Fibroblast of the aortic adventitia (primary cell): ENCODE measurements around the gene TAS2R31. TPM values are rescaled to one million over a fixed set of nuclear protein-coding genes. Genes with fewer than 3 reads are reported as not detected.

Source experiments
- total RNA-seq: library from RNA; depleted of rRNA; stranded (reverse); fragments of >200 nt; gene quantifications from 2 replicates; pipeline ENCODE4 v1.2.3, GENCODE V29; 2012; ENCODE audit warnings: low replicate concordance

TAS2R31 gene
- total RNA-seq, 1 donor: 6.2 TPM

Other genes with a start within 250 kb of the TAS2R31 start
- 0.18 TPM in 1 of 2 replicates, not detected in the other for gene TAS2R7, start 228.8 kb downstream of the TAS2R31 start, total RNA-seq
- 0.45 TPM in 1 of 2 replicates, not detected in the other for gene TAS2R8, start 224.1 kb downstream of the TAS2R31 start, total RNA-seq
- gene TAS2R9, start 221.2 kb downstream of the TAS2R31 start, total RNA-seq: 0.09 TPM in 1 of 2 replicates, not detected in the other
- 2.3 TPM in 1 of 2 replicates, not detected in the other for gene TAS2R10, start 205.0 kb downstream of the TAS2R31 start, total RNA-seq
- gene PRR4, start 181.9 kb downstream of the TAS2R31 start, total RNA-seq: 3.4 and 7.1 TPM in 2 replicates
- gene PRH1, start 147.2 kb downstream of the TAS2R31 start, total RNA-seq: 22.4 and 24.4 TPM in 2 replicates
- 2.8 and 7.4 TPM in 2 replicates for gene TAS2R13, start 121.8 kb downstream of the TAS2R31 start, total RNA-seq
- not detected in 2 replicates for gene PRH2, start 102.2 kb downstream of the TAS2R31 start, total RNA-seq
- 4.1 and 5.2 TPM in 2 replicates for gene TAS2R14, start 92.1 kb downstream of the TAS2R31 start, total RNA-seq
- gene TAS2R50, start 44.5 kb downstream of the TAS2R31 start, total RNA-seq: 3.1 and 6.5 TPM in 2 replicates
- gene TAS2R20, start 33.1 kb downstream of the TAS2R31 start, total RNA-seq: 1.9 and 5.0 TPM in 2 replicates
- gene TAS2R19, start 8.8 kb downstream of the TAS2R31 start, total RNA-seq: 6.3 and 6.5 TPM in 2 replicates
- gene TAS2R46, start 30.9 kb upstream of the TAS2R31 start, total RNA-seq: 4.7 and 8.8 TPM in 2 replicates
- 1.3 and 2.3 TPM in 2 replicates for gene TAS2R43, start 60.9 kb upstream of the TAS2R31 start, total RNA-seq
- 6.9 and 16.4 TPM in 2 replicates for gene TAS2R30, start 103.2 kb upstream of the TAS2R31 start, total RNA-seq
- 6.5 and 8.3 TPM in 2 replicates for gene SMIM10L1, start 139.8 kb upstream of the TAS2R31 start, total RNA-seq
- gene TAS2R42, start 155.5 kb upstream of the TAS2R31 start, total RNA-seq: not detected in 2 replicates
- gene PRB3, start 238.3 kb upstream of the TAS2R31 start, total RNA-seq: not detected in 2 replicates